Astrocyte (in vitro differentiated cells and primary cell): Measurements from ENCODE around the gene EXD3. TPM values are rescaled to one million over a fixed set of nuclear protein-coding genes. Genes with fewer than 3 reads are reported as not detected.

ENCODE experiments used
- DNase-seq: peaks from one replicate; pipeline ENCODE4 v3.0.0-alpha.2; 2010; ENCODE audit warnings: low read depth
- FAIRE-seq: peaks from 2 replicates; lab custom pipeline; 2011; peaks lifted over from hg19 to GRCh38; lab: Jason Lieb, UNC
- H2AFZ ChIP-seq: 2 replicates; pipeline ENCODE4 v1.6.0; 2012; ENCODE audit warnings: low read depth, low read length, inconsistent platforms
- H3K27ac ChIP-seq: 2 replicates; pipeline ENCODE4 v1.5.1; 2011; ENCODE audit warnings: low read depth, low read length, inconsistent platforms
- H3K27me3 ChIP-seq: 2 replicates; pipeline ENCODE4 v1.6.0; 2011; ENCODE audit warnings: low read length, inconsistent platforms; ENCODE audit not compliant: insufficient read depth
- H3K36me3 ChIP-seq: 2 replicates; pipeline ENCODE4 v1.5.1; 2011; ENCODE audit warnings: low read length, inconsistent platforms; ENCODE audit not compliant: insufficient read depth
- H3K4me1 ChIP-seq: 2 replicates; pipeline ENCODE4 v1.5.1; 2011; ENCODE audit warnings: low read length, inconsistent platforms; ENCODE audit not compliant: insufficient read depth
- H3K4me2 ChIP-seq: 2 replicates; pipeline ENCODE4 v1.6.0; 2012; ENCODE audit warnings: low read length, inconsistent platforms
- H3K4me3 ChIP-seq: 2 replicates; pipeline ENCODE4 v1.5.1; 2011; ENCODE audit warnings: low read depth, mild to moderate bottlenecking, low read length, inconsistent platforms; ENCODE audit not compliant: insufficient read depth
- H3K79me2 ChIP-seq: 2 replicates; pipeline ENCODE4 v1.6.0; 2012; ENCODE audit warnings: mild to moderate bottlenecking, low read length, inconsistent platforms; ENCODE audit not compliant: insufficient read depth
- H3K9ac ChIP-seq: 2 replicates; pipeline ENCODE4 v1.6.0; 2012; ENCODE audit warnings: mild to moderate bottlenecking, low read length, inconsistent platforms
- H3K9me3 ChIP-seq: 2 replicates; pipeline ENCODE4 v1.5.1; 2012; ENCODE audit warnings: low read depth, mild to moderate bottlenecking, low read length, inconsistent platforms; ENCODE audit not compliant: insufficient read depth
- H4K20me1 ChIP-seq: 2 replicates; pipeline ENCODE4 v1.6.0; 2012; ENCODE audit warnings: low read length, inconsistent platforms; ENCODE audit not compliant: insufficient read depth
- H3K27ac Mint-ChIP-seq: one replicate; pipeline ENCODE4 v1.8.0; 2021; ENCODE audit warnings: mild to moderate bottlenecking, mixed read lengths; ENCODE audit not compliant: unreplicated experiment
- H3K27me3 Mint-ChIP-seq: one replicate; pipeline ENCODE4 v1.8.0; 2021; ENCODE audit warnings: low read depth, mixed read lengths; ENCODE audit not compliant: unreplicated experiment
- H3K36me3 Mint-ChIP-seq: one replicate; pipeline ENCODE4 v1.8.0; 2021; ENCODE audit warnings: low read depth, mixed read lengths; ENCODE audit not compliant: unreplicated experiment
- H3K4me1 Mint-ChIP-seq: one replicate; pipeline ENCODE4 v1.8.0; 2021; ENCODE audit warnings: low read depth, mixed read lengths; ENCODE audit not compliant: unreplicated experiment
- H3K4me3 Mint-ChIP-seq: one replicate; pipeline ENCODE4 v1.8.0; 2021; ENCODE audit warnings: mild to moderate bottlenecking, moderate library complexity, mixed read lengths; ENCODE audit not compliant: unreplicated experiment
- H3K9me3 Mint-ChIP-seq: one replicate; pipeline ENCODE4 v1.8.0; 2021; ENCODE audit warnings: mild to moderate bottlenecking, mixed read lengths; ENCODE audit not compliant: unreplicated experiment
- CTCF ChIP-seq: IDR thresholded peaks from 2 replicates; pipeline ENCODE4 v1.5.1; 2011; ENCODE audit warnings: low read depth, mild to moderate bottlenecking, inconsistent platforms, low read length, moderate library complexity; ENCODE audit not compliant: insufficient read depth
- EZH2 ChIP-seq: IDR thresholded peaks from 2 replicates; pipeline ENCODE4 v1.6.1; 2012; ENCODE audit warnings: mild to moderate bottlenecking, low read length, inconsistent platforms; ENCODE audit not compliant: insufficient read depth
- total RNA-seq: library from RNA; stranded (reverse); gene quantifications from 2 replicates; pipeline ENCODE4 v1.2.1, GENCODE V29; 2021

EXD3 gene
- total RNA-seq, 1 donor from 2014 or later, result 8.5 TPM

GRCh38 chr9:137276473-137277328 is 146.3 kb downstream of the EXD3 start:
- Histone ChIP-seq H3K27ac (peak overlapping the region; percentile 50), H3K36me3 (no peaks in the 10 kb centered on the region), H3K4me3 (peak overlapping the region; percentile 73), H3K9me3 (no peaks in the 10 kb centered on the region), H4K20me1 (peaks cover 50% of the 10 kb centered on the region), H3K9ac (peak overlapping the region; percentile 74), H3K4me2 (peak overlapping the region; percentile 93), H3K4me1 (peaks cover 32% of the 10 kb centered on the region), H2AFZ (no peak overlapping the region), H3K79me2 (peaks cover 28% of the 10 kb centered on the region), H3K27me3 (no peaks in the 10 kb centered on the region)
- H3K9me3 Mint-ChIP-seq, result no peaks in the 10 kb centered on the region
- H3K27ac Mint-ChIP-seq, result no peak overlapping the region
- peak; percentile 12 for DNase-seq
- H3K36me3 Mint-ChIP-seq, result no peaks in the 10 kb centered on the region
- peak overlapping the region; percentile 77 for H3K4me3 Mint-ChIP-seq
- no peaks in the 10 kb centered on the region for H3K27me3 Mint-ChIP-seq
- FAIRE-seq, result no peak
- H3K4me1 Mint-ChIP-seq, result no peaks in the 10 kb centered on the region
- TF ChIP-seq CTCF, result no peak
- TF ChIP-seq EZH2, result no peak

GRCh38 chr9:137275588-137276472 is 147.1 kb downstream of the EXD3 start:
- no peaks in the 10 kb centered on the region for H3K27me3 Mint-ChIP-seq
- H3K4me2 ChIP-seq, result no peak overlapping the region

More at GRCh38 chr9:137275588-137276472, 147.1 kb downstream of the EXD3 start:
- H3K4me3 ChIP-seq, result no peak overlapping the region
- no peak overlapping the region for H3K9ac ChIP-seq
- Mint-ChIP-seq H3K9me3 (no peaks in the 10 kb centered on the region), H3K4me1 (peaks cover 4% of the 10 kb centered on the region), H3K27ac (peak overlapping the region; percentile 12), H3K36me3 (peaks cover 3% of the 10 kb centered on the region), H3K4me3 (peak overlapping the region; percentile 61)
- H3K4me1 ChIP-seq, result peaks cover 26% of the 10 kb centered on the region
- H2AFZ ChIP-seq, result no peak overlapping the region
- peaks cover 51% of the 10 kb centered on the region for H4K20me1 ChIP-seq
- no peak for DNase-seq
- H3K9me3 ChIP-seq, result no peaks in the 10 kb centered on the region
- peaks cover 28% of the 10 kb centered on the region for H3K79me2 ChIP-seq
- H3K27ac ChIP-seq, result no peak overlapping the region
- H3K27me3 ChIP-seq, result no peaks in the 10 kb centered on the region
- no peak for TF ChIP-seq CTCF
- TF ChIP-seq EZH2, result no peak
- no peak for FAIRE-seq
- H3K36me3 ChIP-seq, result no peaks in the 10 kb centered on the region
